PC-3 (cell line): Measurements from ENCODE around the gene TEAD3. TPM values are rescaled to one million over a fixed set of nuclear protein-coding genes. Genes with fewer than 3 reads are reported as not detected.

ENCODE experiments used
- ATAC-seq: fragments of 200-7000 bp; cut with Tn5 transposase; 2 replicates; pipeline ENCODE4 v1.9.1; 2020; ENCODE audit warnings: mild to moderate bottlenecking, moderate library complexity
- BruUV-seq: library from RNA; stranded (reverse); fragments of 400-500 nt; replicated peaks from 2 replicates; lab custom pipeline; 2021; lab: Mats Ljungman, UMichigan
- CTCF ChIA-PET: fragments of 300-600 bp; sonication (Branson Sonifier 250); formaldehyde crosslinking; loops from one replicate; lab custom pipeline; 2022; ENCODE audit warnings: antibody characterized with exemption; lab: Charles Lee
- POLR2A ChIA-PET: fragments of 300-600 bp; sonication (Branson Sonifier 250); formaldehyde crosslinking; loops from one replicate; lab custom pipeline; 2022; ENCODE audit warnings: antibody characterized with exemption; ENCODE audit not compliant: unreplicated experiment; lab: Charles Lee
- DNase-seq: peaks from one replicate; pipeline ENCODE4 v3.0.0-alpha.2; 2015
- H2AFZ ChIP-seq: fragments of 300-600 bp; sonication (generic); 2 replicates; pipeline ENCODE4 v1.6.0; 2016; ENCODE audit warnings: antibody characterized with exemption, low read length
- H3F3A ChIP-seq: fragments of 300-600 bp; sonication (generic); one replicate; pipeline ENCODE4 v1.6.0; 2017; ENCODE audit warnings: antibody characterized with exemption, low read length, control low read depth, mild to moderate bottlenecking; ENCODE audit not compliant: unreplicated experiment
- H3K27ac ChIP-seq: fragments of 300-600 bp; sonication (generic); 2 replicates; pipeline ENCODE4 v1.5.1; 2016; ENCODE audit warnings: mild to moderate bottlenecking, low read length
- H3K27me3 ChIP-seq: fragments of 300-600 bp; sonication (generic); 2 replicates; pipeline ENCODE4 v1.6.1; 2016; ENCODE audit warnings: low read length, mixed read lengths
- H3K36me3 ChIP-seq: fragments of 300-600 bp; sonication (generic); 2 replicates; pipeline ENCODE4 v1.6.1; 2016; ENCODE audit warnings: low read depth, mixed run types, low read length, mixed read lengths
- H3K4me1 ChIP-seq: fragments of 300-600 bp; sonication (generic); 2 replicates; pipeline ENCODE4 v1.5.1; 2016; ENCODE audit warnings: low read length; ENCODE audit not compliant: insufficient read depth
- H3K4me2 ChIP-seq: fragments of 300-600 bp; sonication (generic); 2 replicates; pipeline ENCODE4 v1.6.0; 2016; ENCODE audit warnings: low read length
- H3K4me3 ChIP-seq: fragments of 300-600 bp; sonication (generic); 2 replicates; pipeline ENCODE4 v1.5.1; 2016; ENCODE audit warnings: mild to moderate bottlenecking, low read length, mixed read lengths
- H3K79me2 ChIP-seq: fragments of 300-600 bp; sonication (generic); 2 replicates; pipeline ENCODE4 v1.6.1; 2017; ENCODE audit warnings: low read length, mixed read lengths
- H3K9ac ChIP-seq: fragments of 300-600 bp; sonication (generic); 2 replicates; pipeline ENCODE4 v1.6.0; 2016; ENCODE audit warnings: mild to moderate bottlenecking, low read length
- H3K9me2 ChIP-seq: fragments of 300-600 bp; sonication (generic); replicated peaks from 2 replicates; pipeline ENCODE4 v1.6.1; 2016; ENCODE audit warnings: mixed run types, low read length, mixed read lengths
- H3K9me3 ChIP-seq: fragments of 300-600 bp; sonication (generic); 2 replicates; pipeline ENCODE4 v1.6.1; 2016; ENCODE audit warnings: low read length, mixed read lengths
- H4K20me1 ChIP-seq: fragments of 300-600 bp; sonication (generic); 2 replicates; pipeline ENCODE4 v1.6.1; 2016; ENCODE audit warnings: low read length, mixed read lengths
- CTCF ChIP-seq: fragments of 300-600 bp; sonication (generic); conservative IDR thresholded peaks from 2 replicates; pipeline ENCODE4 v1.5.1; 2017; ENCODE audit warnings: antibody characterized with exemption, low read depth, mild to moderate bottlenecking, low read length
- EZH2 ChIP-seq: fragments of 300-600 bp; sonication (generic); IDR thresholded peaks from one replicate; pipeline ENCODE4 v1.6.1; 2017; ENCODE audit warnings: antibody characterized with exemption, mild to moderate bottlenecking, low read length; ENCODE audit not compliant: unreplicated experiment
- EZH2phosphoT487 ChIP-seq: fragments of 300-600 bp; sonication (generic); IDR thresholded peaks from 2 replicates; pipeline ENCODE4 v1.6.1; 2018; ENCODE audit warnings: mild to moderate bottlenecking, antibody characterized with exemption, low read length, borderline replicate concordance
- intact Hi-C: fragments of 100-400 bp; cut with micrococcal nuclease; formaldehyde crosslinking; loops from 2 replicates; pipeline ENCODE4 v1.9.0; 2023
- total RNA-seq: library from RNA; depleted of rRNA; stranded (reverse); fragments of >200 nt; gene quantifications from 2 replicates; pipeline ENCODE4 v1.2.3, GENCODE V29; 2014

The TEAD3 gene
- total RNA-seq, 1 experiment from 2014 or later = 9.2 TPM

- H3K9ac ChIP-seq = no peak overlapping the region
- H3K4me3 ChIP-seq = no peak overlapping the region
- intact Hi-C loops = no loop called here
- peaks cover 13% of the 10 kb centered on the region for H3K4me1 ChIP-seq
- no peaks in the 10 kb centered on the region for H3K9me2 ChIP-seq
- no peak for DNase-seq
- ATAC-seq = no peak
- ChIA-PET CTCF (no interaction called here), POLR2A (no interaction called here)
- no peaks in the 10 kb centered on the region for H3F3A ChIP-seq
- no peak for TF ChIP-seq EZH2
- TF ChIP-seq CTCF = no peak
- TF ChIP-seq EZH2phosphoT487 = no peak
- H3K79me2 ChIP-seq = no peaks in the 10 kb centered on the region
- no peak overlapping the region for H3K27ac ChIP-seq
- H3K36me3 ChIP-seq = no peaks in the 10 kb centered on the region
- H3K4me2 ChIP-seq = no peak overlapping the region
- no peaks in the 10 kb centered on the region for H4K20me1 ChIP-seq
- no peaks in the 10 kb centered on the region for H3K27me3 ChIP-seq
- no peak overlapping the region for H2AFZ ChIP-seq
- no TSS peak for BruUV-seq
- H3K9me3 ChIP-seq = no peaks in the 10 kb centered on the region
These were observed 4.9 kb upstream of the TEAD3 start for GRCh38 chr6:35501784-35502183.

- Histone ChIP-seq H3K4me1 (peaks cover 15% of the 10 kb centered on the region), H3K4me2 (no peak overlapping the region), H3K79me2 (peaks cover 5% of the 10 kb centered on the region), H2AFZ (no peak overlapping the region), H3K9me3 (no peaks in the 10 kb centered on the region), H3K27me3 (no peaks in the 10 kb centered on the region), H3F3A (no peaks in the 10 kb centered on the region), H3K4me3 (no peak overlapping the region), H4K20me1 (no peaks in the 10 kb centered on the region), H3K27ac (no peak overlapping the region), H3K36me3 (no peaks in the 10 kb centered on the region), H3K9me2 (no peaks in the 10 kb centered on the region), H3K9ac (no peak overlapping the region)
- ChIA-PET CTCF (no interaction called here), POLR2A (no interaction called here)
- BruUV-seq = no TSS peak
- intact Hi-C loops = no loop called here
- DNase-seq (peak; percentile 58), ATAC-seq (peak; percentile 3; the same call in 1 of the 2 replicates)
- TF ChIP-seq CTCF (no peak), EZH2phosphoT487 (no peak), EZH2 (no peak)
These were observed 3.9 kb upstream of the TEAD3 start for GRCh38 chr6:35500782-35501181.

GRCh38 chr6:35499372-35499771, 2.5 kb upstream of the TEAD3 start:
- no peak overlapping the region for H3K4me2 ChIP-seq
- no peaks in the 10 kb centered on the region for H3K36me3 ChIP-seq
- no peaks in the 10 kb centered on the region for H3K9me3 ChIP-seq
- no peak for DNase-seq
- no peak for TF ChIP-seq EZH2
- no peak for TF ChIP-seq EZH2phosphoT487
- no peak for TF ChIP-seq CTCF
- H3K4me1 ChIP-seq = peaks cover 28% of the 10 kb centered on the region
- H3F3A ChIP-seq = no peaks in the 10 kb centered on the region
- no peak overlapping the region for H3K4me3 ChIP-seq
- no peaks in the 10 kb centered on the region for H4K20me1 ChIP-seq
- H3K79me2 ChIP-seq = peaks cover 19% of the 10 kb centered on the region
- ChIA-PET POLR2A (no interaction called here), CTCF (no interaction called here)
- no peaks in the 10 kb centered on the region for H3K27me3 ChIP-seq
- no peak overlapping the region for H3K9ac ChIP-seq
- ATAC-seq = no peak
- no TSS peak for BruUV-seq
- no peak overlapping the region for H3K27ac ChIP-seq
- no peaks in the 10 kb centered on the region for H3K9me2 ChIP-seq
- intact Hi-C loops = no loop called here
- H2AFZ ChIP-seq = no peak overlapping the region
